CD4-positive, alpha-beta T cell (primary cell): ENCODE data around the gene NME2. TPM values are rescaled to one million over a fixed set of nuclear protein-coding genes. Genes with fewer than 3 reads are reported as not detected.
A peak's percentile ranks its signal among the peaks of the same experiment; 100 is the strongest.

ENCODE experiments used
- ATAC-seq: fragments of 200-7000 bp; cut with Tn5 transposase; one replicate; pipeline ENCODE4 v1.10.0; 2022; ENCODE audit warnings: mild to moderate bottlenecking; ENCODE audit not compliant: poor library complexity
- CTCF ChIA-PET: fragments of 350-600 bp; sonication (Branson Sonifier 250); formaldehyde crosslinking; loops from one replicate; lab custom pipeline; 2021; ENCODE audit warnings: antibody characterized with exemption, inconsistent platforms; lab: Charles Lee
- POLR2A ChIA-PET: fragments of 350-600 bp; sonication (Branson Sonifier 250); formaldehyde crosslinking; loops from one replicate; lab custom pipeline; 2021; ENCODE audit warnings: antibody characterized with exemption, inconsistent platforms; lab: Charles Lee
- DNase-seq, 14 experiments: peaks; one replicate each; pipeline ENCODE4 v3.0.0-alpha.2; 2013 to 2020; ENCODE audit warnings: mixed read lengths in 2 of 14
- H3K27ac ChIP-seq, 2 donors: one replicate each; pipeline versions ENCODE4 v1.5.1 to v1.7.0; 2013; ENCODE audit warnings: low read length in 2 of 2, low read depth in 1 of 2, mild to moderate bottlenecking in 1 of 2
- H3K27me3 ChIP-seq, 2 experiments: 1 replicate in 1 of 2; 2 replicates in 1 of 2; pipeline versions ENCODE4 v1.6.1 to v1.7.0; 2013; ENCODE audit warnings: low read length in 2 of 2, control low read depth in 1 of 2, mild to moderate bottlenecking in 1 of 2, moderate library complexity in 1 of 2; ENCODE audit not compliant: insufficient read depth in 2 of 2, control insufficient read depth in 1 of 2
- H3K36me3 ChIP-seq: one replicate; pipeline ENCODE4 v1.6.1; 2013; ENCODE audit warnings: low read length, control low read depth; ENCODE audit not compliant: insufficient read depth
- H3K4me1 ChIP-seq: one replicate; pipeline ENCODE4 v1.6.1; 2013; ENCODE audit warnings: low read length, control low read depth; ENCODE audit not compliant: insufficient read depth
- H3K4me3 ChIP-seq: one replicate; pipeline ENCODE4 v1.5.1; 2013; ENCODE audit warnings: mild to moderate bottlenecking, low read length, moderate library complexity
- H3K9me3 ChIP-seq, 2 experiments: 1 replicate in 1 of 2; 2 replicates in 1 of 2; pipeline versions ENCODE4 v1.6.1 to v1.7.0; 2013; ENCODE audit warnings: low read length in 2 of 2, mild to moderate bottlenecking in 2 of 2, control low read depth in 1 of 2, moderate library complexity in 1 of 2; ENCODE audit not compliant: control insufficient read depth in 1 of 2, insufficient read depth in 1 of 2
- H3K27ac Mint-ChIP-seq: one replicate; pipeline ENCODE4 v1.8.0; 2020; ENCODE audit warnings: mixed read lengths
- H3K27me3 Mint-ChIP-seq: one replicate; pipeline ENCODE4 v1.8.0; 2021; ENCODE audit warnings: mixed read lengths
- H3K36me3 Mint-ChIP-seq: one replicate; pipeline ENCODE4 v1.8.0; 2021; ENCODE audit warnings: low read depth, mixed read lengths
- H3K4me1 Mint-ChIP-seq: one replicate; pipeline ENCODE4 v1.8.0; 2021; ENCODE audit warnings: low read depth, mixed read lengths
- H3K4me3 Mint-ChIP-seq: one replicate; pipeline ENCODE4 v1.8.0; 2020; ENCODE audit warnings: mild to moderate bottlenecking, mixed read lengths
- H3K9me3 Mint-ChIP-seq: one replicate; pipeline ENCODE4 v1.8.0; 2020; ENCODE audit warnings: mixed read lengths
- CTCF ChIP-seq: fragments of 200-600 bp; IDR thresholded peaks from one replicate; pipeline ENCODE4 v1.8.0; 2022; ENCODE audit warnings: antibody characterized with exemption, mild to moderate bottlenecking
- intact Hi-C, 2 experiments: fragments of 100-400 bp; cut with DNase I in 1 of 2; cut with micrococcal nuclease in 1 of 2; formaldehyde crosslinking; loops; one replicate each; pipeline versions ENCODE4 v1.15.1 to v1.9.0; 2023 to 2025; cut with DNase I, micrococcal nuclease
- total RNA-seq, 174 experiments: library from RNA in 2 of 174; stranded (reverse) in 2 of 174; gene quantifications; one replicate each; pipeline ENCODE4 v1.2.3 and lab custom pipeline; 2021 to 2026

The NME2 gene
- total RNA-seq, 2 experiments from 2014 or later: 135 to 138 TPM

GRCh38 chr17:51150932-51151331, 15.3 kb upstream of the NME2 start:
- Mint-ChIP-seq H3K4me1 (peaks cover 5% of the 10 kb centered on the region), H3K27me3 (no peaks in the 10 kb centered on the region), H3K9me3 (no peaks in the 10 kb centered on the region), H3K36me3 (no peaks in the 10 kb centered on the region), H3K4me3 (no peak overlapping the region), H3K27ac (no peak overlapping the region)
- Histone ChIP-seq H3K9me3 (no peaks in the 10 kb centered on the region), H3K27ac (no peak overlapping the region), H3K36me3 (no peaks in the 10 kb centered on the region), H3K4me1 (peaks cover 20% of the 10 kb centered on the region), H3K27me3 (no peaks in the 10 kb centered on the region), H3K4me3 (no peak overlapping the region)
- DNase-seq: no peak
- TF ChIP-seq CTCF: no peak
- ChIA-PET POLR2A (no interaction called here), CTCF (no interaction called here)
- no peak for ATAC-seq
- intact Hi-C loops: loop anchor here (5.0 to 10.0 kb wide), 4 partner anchors 96 to 434 kb away; partner anchors contain the start of genes LUC7L3 (in 1 of the 2), MBTD1 (in 1 of the 2) and UTP18 (in 1 of the 2)

- peak overlapping the region; percentile 27 for H3K4me3 ChIP-seq
- H3K9me3 ChIP-seq: no peaks in the 10 kb centered on the region
- H3K27ac Mint-ChIP-seq: no peak overlapping the region
- H3K9me3 Mint-ChIP-seq: no peaks in the 10 kb centered on the region
- ChIA-PET POLR2A (interaction anchor here (0.6 to 2.1 kb wide), 22 partner anchors 9 to 844 kb away, joined by 3 to 40 read pairs (median 4); partner anchors contain the start of genes ANKRD40, LUC7L3, MBTD1 and NME2), CTCF (interaction anchor here (0.5 to 2.9 kb wide), 30 partner anchors 10 to 755 kb away, joined by 3 to 67 read pairs (median 4); partner anchors contain the start of genes LRRC59, NME2 and SPAG9)
- H3K4me3 Mint-ChIP-seq: no peak overlapping the region
- no peaks in the 10 kb centered on the region for H3K36me3 ChIP-seq
- ATAC-seq (no peak), DNase-seq (no peak)
- peaks cover 20% of the 10 kb centered on the region for H3K4me1 ChIP-seq
- peak overlapping the region; percentile 53 to 74 for H3K27ac ChIP-seq
- intact Hi-C loops: loop anchor here (1.0 to 10.0 kb wide), 9 partner anchors 31 to 435 kb away; partner anchors contain the start of genes LUC7L3 (in 1 of the 2), MBTD1 (in 1 of the 2), SPAG9 (in 1 of the 2) and TOB1 (in 1 of the 2)
- peaks cover 9% of the 10 kb centered on the region for H3K36me3 Mint-ChIP-seq
- H3K4me1 Mint-ChIP-seq: peaks cover 13% of the 10 kb centered on the region
- no peak for TF ChIP-seq CTCF
- no peaks in the 10 kb centered on the region for H3K27me3 ChIP-seq
- H3K27me3 Mint-ChIP-seq: no peaks in the 10 kb centered on the region
These were observed 13.4 kb upstream of the NME2 start for GRCh38 chr17:51152766-51153209.

GRCh38 chr17:51153210-51154072, 12.8 kb upstream of the NME2 start, which contains the start of gene NME1:
NME1 (plus strand) TSS chr17:51153559; CDS start chr17:51155655, 2,096 bp downstream.
- peaks cover 14% of the 10 kb centered on the region for H3K36me3 Mint-ChIP-seq
- peaks cover 20% of the 10 kb centered on the region for H3K4me1 ChIP-seq
- intact Hi-C loops: loop anchor here (1.0 to 10.0 kb wide), 9 partner anchors 32 to 436 kb away; partner anchors contain the start of genes LUC7L3 (in 1 of the 2), MBTD1 (in 1 of the 2), SPAG9 (in 1 of the 2) and TOB1 (in 1 of the 2)
- no peaks in the 10 kb centered on the region for H3K9me3 Mint-ChIP-seq
- no peaks in the 10 kb centered on the region for H3K27me3 Mint-ChIP-seq
- ChIA-PET POLR2A (interaction anchor here (0.6 to 2.1 kb wide), 22 partner anchors 9 to 845 kb away, joined by 3 to 40 read pairs (median 4); partner anchors contain the start of genes ANKRD40, LUC7L3, MBTD1 and NME2), CTCF (interaction anchor here (0.5 to 2.9 kb wide), 40 partner anchors 9 to 756 kb away, joined by 3 to 67 read pairs (median 4); partner anchors contain the start of genes LRRC59, NME2, SPAG9 and UTP18)
- H3K36me3 ChIP-seq: no peaks in the 10 kb centered on the region
- peak; percentile 93 to 99 (median 96) for DNase-seq
- peaks cover 13% of the 10 kb centered on the region for H3K4me1 Mint-ChIP-seq
- H3K27ac Mint-ChIP-seq: no peak within 1 kb of the TSS
- peak within 1 kb of the TSS; percentile 53 to 74 for H3K27ac ChIP-seq
- H3K9me3 ChIP-seq: no peaks in the 10 kb centered on the region
- peak; percentile 90 for ATAC-seq
- H3K4me3 ChIP-seq: peak within 1 kb of the TSS; percentile 94
- TF ChIP-seq CTCF: peak; percentile 81
- no peak within 1 kb of the TSS for H3K4me3 Mint-ChIP-seq
- no peaks in the 10 kb centered on the region for H3K27me3 ChIP-seq
